NCI-H2107 (cell line): ENCODE data around the gene ATM.
"Not testable (repeated sequence)": the region's sequence is repeated elsewhere in the genome, so short reads cannot be mapped to it uniquely, and the experiment has no call there.

Experiments
- DNase-seq: peaks from one replicate; lab custom pipeline; 2025; lab: John Stamatoyannopoulos, UW

The ATM gene

GRCh38 chr11:108278954-108279353 is 56.1 kb downstream of the ATM start:
- DNase-seq, result no peak

GRCh38 chr11:108286370-108286769 is 63.5 kb downstream of the ATM start:
- DNase-seq, result no peak

- no peak for DNase-seq
These were observed 64.1 kb downstream of the ATM start for GRCh38 chr11:108286956-108287355.

GRCh38 chr11:108289066-108289465 is 66.2 kb downstream of the ATM start:
- not testable (repeated sequence) for DNase-seq

GRCh38 chr11:108289699-108290098 is 66.8 kb downstream of the ATM start:
- DNase-seq, result no peak

- no peak for DNase-seq
These were observed 70.4 kb downstream of the ATM start for GRCh38 chr11:108293229-108293628.

- no peak for DNase-seq
These were observed 79.4 kb downstream of the ATM start for GRCh38 chr11:108302121-108302785.

- DNase-seq, result no peak
These were observed 84.9 kb downstream of the ATM start for GRCh38 chr11:108307751-108308150.

- DNase-seq, result no peak
These were observed 90.6 kb downstream of the ATM start for GRCh38 chr11:108313444-108313843.

GRCh38 chr11:108316061-108316460 is 93.2 kb downstream of the ATM start:
- DNase-seq, result no peak

GRCh38 chr11:108319541-108320145 is 96.8 kb downstream of the ATM start:
- no peak for DNase-seq

GRCh38 chr11:108322666-108323065 is 99.8 kb downstream of the ATM start:
- no peak for DNase-seq

- DNase-seq, result no peak
These were observed 101.7 kb downstream of the ATM start for GRCh38 chr11:108324587-108324986.

GRCh38 chr11:108333403-108333899 is 110.6 kb downstream of the ATM start:
- DNase-seq, result no peak

- DNase-seq, result no peak
These were observed 115.9 kb downstream of the ATM start for GRCh38 chr11:108338750-108339149.

- no peak for DNase-seq
These were observed 118.1 kb downstream of the ATM start for GRCh38 chr11:108340973-108341372.

GRCh38 chr11:108341654-108342053 is 118.8 kb downstream of the ATM start:
- DNase-seq, result no peak

- no peak for DNase-seq
These were observed 120.8 kb downstream of the ATM start for GRCh38 chr11:108343714-108344113.

- no peak for DNase-seq
These were observed 122.9 kb downstream of the ATM start for GRCh38 chr11:108345767-108346166.

GRCh38 chr11:108346451-108346850 is 123.6 kb downstream of the ATM start:
- DNase-seq, result no peak

GRCh38 chr11:108351468-108351867 is 128.6 kb downstream of the ATM start:
- DNase-seq, result no peak

- DNase-seq, result no peak
These were observed 141.3 kb downstream of the ATM start for GRCh38 chr11:108364159-108364558.

- DNase-seq, result no peak
These were observed 145.3 kb downstream of the ATM start for GRCh38 chr11:108368134-108368533.

- no peak for DNase-seq
These were observed 146.2 kb downstream of the ATM start for GRCh38 chr11:108369064-108369463.
